Measurements from ENCODE around the gene GASK1A. TPM values are rescaled to one million over a fixed set of nuclear protein-coding genes. Genes with fewer than 3 reads are reported as not detected.

GASK1A gene
- total and polyA plus RNA-seq, 2 of the 4 experiments (the other 2 are of a cell fraction) = 0.18 to 0.19 TPM

DNA sequence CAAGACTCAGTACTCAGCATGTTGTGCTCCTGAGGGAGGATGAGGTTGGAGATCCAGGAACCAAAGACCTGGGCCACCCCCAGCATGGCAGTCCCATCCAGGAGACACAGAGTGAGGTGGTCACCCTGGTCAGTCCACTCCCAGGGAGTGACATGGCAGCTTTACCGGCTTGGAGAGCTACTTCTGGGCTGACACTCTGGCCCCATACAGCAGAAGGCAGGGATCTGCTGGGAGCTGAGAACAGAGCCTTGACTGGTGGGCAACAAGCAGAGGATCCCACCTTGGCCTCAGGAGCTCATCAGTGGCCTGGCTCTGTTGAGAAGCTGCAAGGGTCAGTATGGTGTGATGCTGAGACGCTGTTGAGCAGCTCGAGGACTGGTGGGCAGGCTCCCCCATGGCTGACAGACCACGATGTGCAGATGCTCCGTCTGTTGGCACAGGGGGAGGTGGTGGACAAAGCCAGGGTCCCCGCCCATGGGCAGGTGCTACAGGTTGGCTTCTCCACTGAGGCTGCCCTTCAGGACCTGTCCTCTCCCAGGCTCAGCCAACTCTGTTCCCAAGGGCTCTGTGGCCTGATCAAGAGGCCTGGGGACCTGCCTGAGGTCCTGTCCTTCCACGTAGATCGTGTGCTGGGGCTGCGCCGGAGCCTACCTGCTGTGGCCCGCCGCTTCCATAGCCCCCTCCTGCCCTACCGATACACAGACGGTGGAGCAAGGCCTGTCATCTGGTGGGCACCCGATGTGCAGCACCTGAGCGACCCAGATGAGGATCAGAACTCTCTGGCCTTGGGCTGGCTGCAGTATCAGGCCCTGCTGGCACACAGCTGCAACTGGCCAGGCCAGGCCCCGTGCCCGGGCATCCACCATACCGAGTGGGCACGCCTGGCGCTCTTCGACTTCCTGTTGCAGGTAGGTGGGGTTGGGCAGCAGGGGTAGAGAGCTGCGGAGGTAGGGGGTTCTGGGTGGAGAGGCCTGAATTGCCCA is 53.8 kb downstream of the GASK1A start:
- Histone ChIP-seq H4K20me1 (ENCODE audit: insufficient read depth, low read length) (no peaks in the 10 kb centered on the region), H3K4me3 (ENCODE audit: insufficient read depth, low read depth, low read length) (no peak overlapping the region), H2BK120ac (ENCODE audit: low read depth, low read length) (no peak overlapping the region), H3K4ac (ENCODE audit: low read depth, low read length) (no peak overlapping the region), H3K9me1 (ENCODE audit: insufficient read depth, low read length) (no peaks in the 10 kb centered on the region), H3K36me3 (ENCODE audit: control insufficient read depth, insufficient read depth, low read length) (no peaks in the 10 kb centered on the region), H3K18ac (ENCODE audit: low read depth, low read length) (no peak overlapping the region), H3K27ac (ENCODE audit: insufficient read depth, low read length) (no peak overlapping the region), H3K56ac (ENCODE audit: extremely low read depth, insufficient read depth, low read length) (no peak overlapping the region), H2AFZ (replicated peaks; ENCODE audit: low read length, poor library complexity) (no peak overlapping the region), H4K91ac (ENCODE audit: insufficient read depth, low read depth, low read length) (no peak overlapping the region), H3K23ac (ENCODE audit: low read depth, low read length) (no peak overlapping the region), H3K9ac (ENCODE audit: low read depth, low read length) (no peak overlapping the region), H3K4me2 (ENCODE audit: low read depth, low read length) (no peak overlapping the region), H2AK5ac (ENCODE audit: low read depth, low read length) (no peak overlapping the region), H2BK20ac (ENCODE audit: low read depth, low read length) (no peak overlapping the region), H2AK9ac (replicated peaks; ENCODE audit: low read depth, low read length, poor library complexity) (no peak overlapping the region), H3K14ac (replicated peaks; ENCODE audit: low read depth, low read length) (no peak overlapping the region), H3K4me1 (ENCODE audit: control insufficient read depth, insufficient read depth, low read length) (no peaks in the 10 kb centered on the region), H2BK5ac (ENCODE audit: low read depth, low read length, poor library complexity, severe bottlenecking) (no peak overlapping the region), H2BK15ac (ENCODE audit: low read depth, low read length) (no peak overlapping the region), H4K5ac (ENCODE audit: low read depth, low read length) (no peak overlapping the region), H3K79me1 (ENCODE audit: low read depth in 1 of 2, low read length in 2 of 2) (no peaks in the 10 kb centered on the region), H4K8ac (ENCODE audit: low read depth in 2 of 2, low read length in 2 of 2) (no peak overlapping the region), H3K27me3 (ENCODE audit: control insufficient read depth, insufficient read depth, low read length) (peaks cover 6% of the 10 kb centered on the region), H3K9me3 (ENCODE audit: control insufficient read depth, insufficient read depth, low read length) (no peaks in the 10 kb centered on the region)
- dilution Hi-C loops (cut with HindIII; ENCODE audit: low sequenced_read_pairs, unreplicated experiment) (no loop called here), intact Hi-C loops (cut with micrococcal nuclease) (no loop called here), in situ Hi-C loops (cut with MboI; ENCODE audit: low sequenced_read_pairs) (no loop called here)
- TF ChIP-seq NFE2L2 (IDR thresholded peaks at IDR 0.05; ENCODE audit: low read depth, low read length) = no peak
- TF ChIP-seq RFX5 (IDR thresholded peaks at IDR 0.05; ENCODE audit: low read depth, low read length) = no peak
- TF ChIP-seq MAZ (IDR thresholded peaks at IDR 0.05; ENCODE audit: borderline replicate concordance, low read depth, low read length) = no peak
- no peak for TF ChIP-seq FOS (IDR thresholded peaks at IDR 0.05; ENCODE audit: low read depth, low read length)
- TF ChIP-seq, protein P1, sequence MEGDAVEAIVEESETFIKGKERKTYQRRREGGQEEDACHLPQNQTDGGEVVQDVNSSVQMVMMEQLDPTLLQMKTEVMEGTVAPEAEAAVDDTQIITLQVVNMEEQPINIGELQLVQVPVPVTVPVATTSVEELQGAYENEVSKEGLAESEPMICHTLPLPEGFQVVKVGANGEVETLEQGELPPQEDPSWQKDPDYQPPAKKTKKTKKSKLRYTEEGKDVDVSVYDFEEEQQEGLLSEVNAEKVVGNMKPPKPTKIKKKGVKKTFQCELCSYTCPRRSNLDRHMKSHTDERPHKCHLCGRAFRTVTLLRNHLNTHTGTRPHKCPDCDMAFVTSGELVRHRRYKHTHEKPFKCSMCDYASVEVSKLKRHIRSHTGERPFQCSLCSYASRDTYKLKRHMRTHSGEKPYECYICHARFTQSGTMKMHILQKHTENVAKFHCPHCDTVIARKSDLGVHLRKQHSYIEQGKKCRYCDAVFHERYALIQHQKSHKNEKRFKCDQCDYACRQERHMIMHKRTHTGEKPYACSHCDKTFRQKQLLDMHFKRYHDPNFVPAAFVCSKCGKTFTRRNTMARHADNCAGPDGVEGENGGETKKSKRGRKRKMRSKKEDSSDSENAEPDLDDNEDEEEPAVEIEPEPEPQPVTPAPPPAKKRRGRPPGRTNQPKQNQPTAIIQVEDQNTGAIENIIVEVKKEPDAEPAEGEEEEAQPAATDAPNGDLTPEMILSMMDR (conservative IDR thresholded peaks at IDR 0.05; ENCODE audit: low read depth, low read length) = no peak
- no peak for TF ChIP-seq CEBPB (IDR thresholded peaks at IDR 0.05; ENCODE audit: low read depth, low read length)
- TF ChIP-seq, protein P2, sequence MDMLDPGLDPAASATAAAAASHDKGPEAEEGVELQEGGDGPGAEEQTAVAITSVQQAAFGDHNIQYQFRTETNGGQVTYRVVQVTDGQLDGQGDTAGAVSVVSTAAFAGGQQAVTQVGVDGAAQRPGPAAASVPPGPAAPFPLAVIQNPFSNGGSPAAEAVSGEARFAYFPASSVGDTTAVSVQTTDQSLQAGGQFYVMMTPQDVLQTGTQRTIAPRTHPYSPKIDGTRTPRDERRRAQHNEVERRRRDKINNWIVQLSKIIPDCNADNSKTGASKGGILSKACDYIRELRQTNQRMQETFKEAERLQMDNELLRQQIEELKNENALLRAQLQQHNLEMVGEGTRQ (IDR thresholded peaks at IDR 0.05; ENCODE audit: low read depth, low read length) = no peak
- TF ChIP-seq MAFK (IDR thresholded peaks at IDR 0.05; ENCODE audit: low read depth, low read length) = no peak
- no peak for TF ChIP-seq CHD1 (IDR thresholded peaks at IDR 0.05; ENCODE audit: low read depth, low read length)
- ChIA-PET CTCF (interaction anchor here (1.4 kb wide), 1 partner anchor 72 kb away, joined by 3 read pairs; no protein-coding TSS in a partner anchor), POLR2A (ENCODE audit: unreplicated experiment) (no interaction called here)
- no TSS peak for BruUV-seq (replicated peaks)
- DNase-seq = no peak
- no peak for ATAC-seq (ENCODE audit: low read depth)
- WGBS, 2 experiments (ENCODE audit: extremely low coverage in 2 of 2, insufficient read length in 1 of 2) = 82% methylated on average over 9 of the region's 23 CpGs; no CpG with 5 or more reads in 1 of the 2 experiments

All from IMR-90 (cell line).